Parathyroid adenoma (tissue), 2 donors: ENCODE data around the gene NFKB2.

Source experiments
- H2AFZ ChIP-seq: fragments of 300-600 bp; sonication (generic); one replicate; pipeline ENCODE4 v1.7.0; 2017; ENCODE audit warnings: antibody characterized with exemption, mild to moderate bottlenecking
- H3K27ac ChIP-seq: fragments of 300-600 bp; sonication (generic); one replicate; pipeline ENCODE4 v1.7.0; 2017
- H3K27me3 ChIP-seq: fragments of 300-600 bp; sonication (generic); one replicate; pipeline ENCODE4 v1.7.0; 2017; ENCODE audit warnings: low read length; ENCODE audit not compliant: control insufficient read depth, insufficient read depth
- H3K36me3 ChIP-seq: fragments of 300-600 bp; sonication (generic); one replicate; pipeline ENCODE4 v1.7.0; 2017; ENCODE audit warnings: low read length; ENCODE audit not compliant: control insufficient read depth, insufficient read depth
- H3K4me1 ChIP-seq: fragments of 300-600 bp; sonication (generic); one replicate; pipeline ENCODE4 v1.7.0; 2017; ENCODE audit warnings: control low read depth
- H3K4me2 ChIP-seq: fragments of 300-600 bp; sonication (generic); one replicate; pipeline ENCODE4 v1.7.0; 2017; ENCODE audit warnings: low read length
- H3K4me3 ChIP-seq: fragments of 300-600 bp; sonication (generic); one replicate; pipeline ENCODE4 v1.7.0; 2017; ENCODE audit warnings: low read depth, low read length
- H3K79me2 ChIP-seq: fragments of 300-600 bp; sonication (generic); one replicate; pipeline ENCODE4 v1.7.0; 2017; ENCODE audit warnings: control low read depth
- H3K9ac ChIP-seq: fragments of 300-600 bp; sonication (generic); one replicate; pipeline ENCODE4 v1.7.0; 2017; ENCODE audit warnings: mild to moderate bottlenecking
- H3K9me3 ChIP-seq: fragments of 300-600 bp; sonication (generic); one replicate; pipeline ENCODE4 v1.7.0; 2017; ENCODE audit warnings: low read length; ENCODE audit not compliant: control insufficient read depth
- CTCF ChIP-seq: fragments of 300-600 bp; sonication (generic); IDR thresholded peaks from one replicate; pipeline ENCODE4 v1.7.0; 2017; ENCODE audit warnings: antibody characterized with exemption, mild to moderate bottlenecking
- donor health status: primary hyperparathyroidism.

NFKB2 gene

GRCh38 chr10:102429468-102429867 is 34.0 kb downstream of the NFKB2 start:
- Histone ChIP-seq H3K27me3 (no peaks in the 10 kb centered on the region), H3K4me2 (no peak overlapping the region), H3K79me2 (peaks cover 38% of the 10 kb centered on the region), H3K9me3 (no peaks in the 10 kb centered on the region), H3K4me1 (peaks cover 4% of the 10 kb centered on the region), H3K4me3 (no peak overlapping the region), H3K36me3 (no peaks in the 10 kb centered on the region), H3K27ac (no peak overlapping the region), H2AFZ (no peak overlapping the region), H3K9ac (no peak overlapping the region)
- no peak for TF ChIP-seq CTCF

- no peak for TF ChIP-seq CTCF
- peaks cover 4% of the 10 kb centered on the region for H3K4me1 ChIP-seq
- no peaks in the 10 kb centered on the region for H3K27me3 ChIP-seq
- peak overlapping the region; percentile 91 for H3K9ac ChIP-seq
- H3K36me3 ChIP-seq, result no peaks in the 10 kb centered on the region
- H2AFZ ChIP-seq, result peak overlapping the region; percentile 94
- no peaks in the 10 kb centered on the region for H3K9me3 ChIP-seq
- H3K27ac ChIP-seq, result peak overlapping the region; percentile 69
- H3K4me2 ChIP-seq, result peak overlapping the region; percentile 90
- H3K4me3 ChIP-seq, result peak overlapping the region; percentile 92
- H3K79me2 ChIP-seq, result peaks cover 32% of the 10 kb centered on the region
Observed at GRCh38 chr10:102431452-102432124, 36.1 kb downstream of the NFKB2 start.

GRCh38 chr10:102432162-102432950 is 36.9 kb downstream of the NFKB2 start, which contains the start of gene CUEDC2:
TSS of gene CUEDC2 (minus strand) at chr10:102432574. CDS start at chr10:102425188, 7,386 bp downstream.
- Histone ChIP-seq H3K27ac (peak within 1 kb of the TSS; percentile 69), H3K36me3 (no peaks in the 10 kb centered on the region), H3K4me2 (peak within 1 kb of the TSS; percentile 90), H3K79me2 (peaks cover 26% of the 10 kb centered on the region), H3K9ac (peak within 1 kb of the TSS; percentile 91), H3K4me1 (peaks cover 4% of the 10 kb centered on the region), H2AFZ (peak within 1 kb of the TSS; percentile 94), H3K4me3 (peak within 1 kb of the TSS; percentile 92), H3K9me3 (no peaks in the 10 kb centered on the region), H3K27me3 (no peaks in the 10 kb centered on the region)
- TF ChIP-seq CTCF, result no peak

GRCh38 chr10:102433619-102434046 is 38.1 kb downstream of the NFKB2 start:
- Histone ChIP-seq H3K36me3 (no peaks in the 10 kb centered on the region), H3K79me2 (peaks cover 16% of the 10 kb centered on the region), H3K9ac (no peak overlapping the region), H3K4me3 (no peak overlapping the region), H3K9me3 (no peaks in the 10 kb centered on the region), H3K4me1 (peaks cover 4% of the 10 kb centered on the region), H3K4me2 (no peak overlapping the region), H2AFZ (no peak overlapping the region), H3K27me3 (no peaks in the 10 kb centered on the region), H3K27ac (no peak overlapping the region)
- TF ChIP-seq CTCF, result no peak
